Erythroblast (primary cell): ENCODE data around the gene OTUB1.

Experiments
- GATA1 ChIP-seq: IDR thresholded peaks from 2 replicates; pipeline ENCODE4 v1.6.1; 2011; ENCODE audit warnings: low read depth, mild to moderate bottlenecking, control low read depth, low read length, moderate library complexity
- POLR2A ChIP-seq: IDR thresholded peaks from 2 replicates; pipeline ENCODE4 v1.6.1; 2011; ENCODE audit warnings: mild to moderate bottlenecking, low read length

- TF ChIP-seq POLR2A (no peak), GATA1 (no peak)
These were observed 23.5 kb downstream of the OTUB1 start for GRCh38 chr11:64009710-64010109.
